HG03025 (cell line): ENCODE data around the gene ZDHHC8.

Source experiments
- ATAC-seq: cut with Tn5 transposase; IDR thresholded peaks from one replicate; pipeline ENCODE4 v1.9.1; 2021; ENCODE audit warnings: mild to moderate bottlenecking, moderate library complexity; ENCODE audit not compliant: unreplicated experiment, low FRiP score

ZDHHC8 gene

DNA sequence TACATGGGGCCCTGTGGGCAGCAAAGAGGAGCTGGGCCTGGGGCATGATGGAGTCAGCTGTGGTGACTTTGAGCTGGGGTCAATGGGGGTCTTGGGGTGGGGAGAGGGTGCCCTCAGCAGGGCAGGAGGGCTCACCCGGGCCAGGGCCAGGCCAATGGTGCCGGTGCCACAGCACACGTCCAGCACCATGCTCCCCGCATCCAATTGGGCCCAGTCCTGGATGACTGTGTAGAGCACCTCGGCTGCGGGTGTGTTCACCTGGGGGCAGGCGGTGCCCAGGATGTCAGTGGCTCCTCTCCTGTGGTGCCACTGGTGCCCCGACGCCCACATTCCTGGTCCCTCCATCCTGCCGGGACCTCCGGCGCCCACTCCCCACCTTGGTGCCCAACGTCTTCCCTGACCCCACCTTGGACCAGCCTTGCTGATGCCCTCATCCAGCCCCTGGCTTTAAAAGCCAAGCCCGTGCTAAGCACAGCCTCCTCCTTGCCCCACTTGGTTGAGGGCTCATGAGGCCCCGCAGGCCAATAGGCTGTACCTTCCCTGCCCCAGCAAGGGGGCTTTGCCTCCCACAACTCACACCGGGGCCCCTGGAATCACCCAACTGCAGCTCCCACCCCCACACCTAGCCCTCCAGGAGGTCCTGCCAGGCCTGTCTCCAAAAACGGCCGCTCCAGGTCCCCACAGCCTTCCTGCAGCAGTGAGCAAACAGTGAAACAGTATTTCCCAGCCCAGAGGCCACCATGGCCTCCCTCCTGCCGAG lies 17.9 kb upstream of the ZDHHC8 start:
- ATAC-seq: no peak

DNA sequence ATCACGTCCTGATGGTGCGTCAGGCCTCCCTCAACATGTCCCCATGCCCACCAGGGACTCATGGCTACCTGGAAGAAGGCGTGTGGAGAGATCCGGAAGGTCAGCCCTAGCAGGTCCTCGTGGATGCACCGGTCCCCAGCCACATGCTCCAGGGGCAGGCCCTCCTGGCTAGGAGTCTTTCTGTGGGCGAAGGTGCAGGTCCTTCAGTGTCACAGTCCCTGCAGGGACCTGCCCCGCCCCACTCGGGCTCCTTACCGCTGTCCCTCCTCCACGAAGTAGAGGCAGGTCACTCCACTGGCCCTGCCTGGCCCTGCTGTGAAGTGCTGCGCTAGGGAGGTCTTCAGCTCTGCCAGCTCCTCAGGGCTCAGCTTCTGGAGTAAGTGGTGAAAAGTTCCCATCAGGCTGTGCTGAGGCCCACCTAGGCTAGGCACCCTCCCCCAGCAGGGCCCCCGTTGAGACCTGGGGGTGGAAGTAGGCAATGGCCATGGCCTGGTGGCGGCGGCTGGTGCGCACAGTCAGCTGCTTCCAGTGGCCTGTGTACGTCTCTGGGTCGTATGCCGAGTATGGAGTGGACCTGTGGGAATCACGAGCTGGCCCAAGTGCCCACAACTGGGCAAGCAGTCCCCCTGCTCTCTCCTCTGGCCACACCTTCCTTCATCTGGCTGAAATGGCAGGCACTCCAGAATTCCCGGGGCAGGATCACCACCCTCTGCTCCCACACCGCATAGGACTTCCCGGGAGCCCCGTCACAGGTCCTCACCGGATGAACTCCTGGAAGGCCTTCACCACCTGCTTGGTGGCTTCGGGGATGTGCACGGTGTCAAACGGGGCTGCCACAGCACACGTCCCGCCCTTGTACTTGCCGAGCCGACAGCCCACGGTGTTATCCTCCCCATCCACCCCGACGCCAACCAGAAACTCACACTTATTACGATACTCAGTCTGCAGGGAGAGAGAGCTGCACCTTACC lies 16.8 kb upstream of the ZDHHC8 start:
- no peak for ATAC-seq

GRCh38 chr22:20115691-20116375 lies 15.8 kb upstream of the ZDHHC8 start, which contains the start of gene RANBP1:
Gene RANBP1 (plus strand): TSS chr22:20116104. CDS start chr22:20116185, 81 bp downstream.
- ATAC-seq: no peak

DNA sequence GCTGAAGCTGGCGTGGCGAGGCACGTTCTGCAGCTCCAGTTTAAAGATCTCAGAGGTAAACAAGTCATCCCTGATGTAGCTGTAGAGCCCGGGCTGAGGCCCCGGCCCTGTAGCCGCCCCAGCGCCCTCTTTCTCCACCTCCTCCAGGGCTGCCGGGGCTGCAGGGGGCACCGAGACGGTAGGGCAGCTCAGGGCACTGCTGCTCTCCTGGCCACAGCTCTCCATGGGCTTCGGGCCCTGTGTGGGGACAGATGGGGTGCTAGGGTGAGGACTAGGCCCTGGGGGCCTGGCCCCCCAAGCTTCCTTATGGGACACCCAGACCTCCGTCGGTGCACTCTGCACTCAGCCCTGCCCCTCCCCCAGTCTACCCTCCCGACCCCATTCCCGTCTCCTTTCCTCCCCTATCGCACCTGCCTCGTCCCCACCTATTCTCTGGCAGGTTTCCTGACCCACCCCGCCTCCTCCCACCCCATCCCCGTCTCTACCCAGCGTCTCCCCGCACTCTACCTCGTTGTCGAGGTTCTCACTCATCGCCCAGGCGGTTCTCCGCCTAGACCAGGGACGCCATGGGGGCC lies 15.1 kb upstream of the ZDHHC8 start:
- no peak for ATAC-seq

DNA sequence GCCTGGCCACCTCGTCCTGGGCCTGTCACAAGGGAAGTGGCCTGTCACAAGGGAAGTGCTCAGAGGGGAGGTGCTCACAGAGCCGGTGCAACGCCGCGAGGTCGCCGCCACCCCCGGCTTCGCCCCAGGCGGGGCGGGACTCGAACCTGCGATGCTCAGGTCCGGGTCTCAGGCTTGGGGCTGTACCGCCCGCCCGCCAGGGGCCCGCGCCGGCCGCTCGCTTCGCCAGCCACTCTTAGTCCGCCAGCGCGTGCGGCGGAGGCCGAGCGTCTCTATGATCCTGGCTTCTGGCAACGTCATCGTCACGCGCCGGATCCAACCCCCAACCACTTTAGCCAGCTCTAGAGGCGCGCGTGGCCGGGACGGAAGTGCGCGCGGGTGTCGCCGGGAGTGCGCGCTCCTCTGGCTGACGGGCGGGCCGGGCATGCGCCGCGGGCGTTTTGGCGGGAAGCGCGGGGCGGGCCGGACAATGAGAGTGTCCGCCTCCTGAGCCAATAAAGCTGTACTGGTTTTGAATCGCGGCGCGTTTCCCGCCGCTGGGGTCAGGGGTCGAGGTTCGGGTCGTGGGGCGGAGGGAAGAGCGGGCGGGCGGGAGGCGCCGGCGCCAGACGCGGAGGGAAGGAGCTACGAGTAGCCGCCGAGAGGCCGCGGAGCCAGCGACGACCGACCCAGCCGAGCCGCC lies 14.5 kb upstream of the ZDHHC8 start, which contains the start of gene TRMT2A:
TRMT2A (minus strand) TSS at position 276 of the 682 bp plus-strand sequence. CDS start 320 bp downstream, outside the sequence.
- peak; percentile 72 for ATAC-seq

DNA sequence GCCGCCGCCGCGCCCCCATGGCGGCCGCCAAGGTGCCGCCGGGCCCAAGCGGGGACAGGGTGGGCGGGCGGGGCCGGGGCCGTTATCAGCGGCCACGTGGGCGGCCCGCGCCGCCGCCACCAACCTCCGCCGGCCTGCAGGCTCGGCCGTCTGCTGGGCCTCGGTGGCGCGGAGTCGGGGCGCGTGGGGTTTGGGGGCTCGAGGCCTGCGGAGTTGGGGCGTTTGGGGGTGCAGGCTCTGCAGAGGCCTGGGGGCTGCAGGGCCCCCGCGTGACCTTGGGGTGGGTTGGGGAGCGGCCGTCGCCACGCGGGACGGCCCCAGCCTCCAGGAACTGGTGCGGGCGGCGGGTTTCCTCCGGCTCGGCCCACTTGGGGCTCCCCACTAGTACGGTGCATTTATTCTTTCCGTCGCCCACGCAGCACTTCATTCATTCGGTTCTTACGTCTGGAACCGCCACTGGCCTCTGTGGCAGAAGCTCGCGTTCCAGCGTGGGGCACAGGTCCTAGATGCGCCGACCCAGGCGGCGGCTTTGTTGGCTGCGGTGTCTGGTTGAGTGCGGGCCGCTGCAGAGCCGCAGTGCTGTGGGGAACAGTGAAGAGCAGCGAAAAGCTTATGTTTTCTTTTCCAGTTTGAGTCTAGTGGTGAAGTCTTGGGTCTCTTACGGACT lies 13.8 kb upstream of the ZDHHC8 start:
- ATAC-seq: peak; percentile 26

- no peak for ATAC-seq
These were observed 13.1 kb upstream of the ZDHHC8 start for GRCh38 chr22:20118300-20119020.

GRCh38 chr22:20121856-20122415 lies 9.7 kb upstream of the ZDHHC8 start:
- no peak for ATAC-seq

DNA sequence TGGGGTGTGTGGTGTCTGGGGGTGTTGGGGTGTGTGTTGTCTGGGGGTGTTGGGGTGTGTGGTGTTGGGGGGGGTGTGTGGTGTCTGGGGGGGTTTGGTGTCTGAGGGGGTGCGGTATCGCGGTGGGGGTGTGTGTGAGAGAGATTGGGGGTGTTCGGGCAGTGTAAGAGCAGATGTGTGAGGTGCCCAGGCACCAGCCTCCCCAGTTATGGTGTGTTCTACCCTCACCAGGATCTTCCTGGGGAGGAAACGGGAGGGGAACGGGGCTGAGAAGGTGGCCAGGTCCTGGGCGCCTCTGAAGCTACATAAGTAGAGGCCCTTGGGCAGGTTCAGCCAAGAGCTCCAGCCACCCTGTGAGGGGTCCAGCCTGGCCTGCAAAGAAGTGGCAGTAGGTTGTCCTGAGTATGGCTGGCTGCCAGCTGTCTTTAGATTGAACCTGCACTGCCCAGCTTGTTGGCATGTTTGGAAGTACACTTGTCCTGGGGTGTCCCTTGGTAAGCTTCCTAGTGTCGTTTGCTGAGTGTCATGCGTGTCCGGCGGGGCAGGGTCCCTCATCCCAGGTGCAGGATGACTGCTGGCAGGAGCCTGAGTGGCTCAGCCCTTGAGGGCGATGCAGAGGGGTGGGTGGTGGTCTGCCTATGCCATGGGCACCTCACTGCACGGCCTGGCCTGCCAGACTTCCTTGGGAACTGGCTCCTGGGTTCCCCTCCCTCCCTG lies 8.1 kb upstream of the ZDHHC8 start:
- ATAC-seq: no peak

- ATAC-seq: no peak
These were observed 7.4 kb upstream of the ZDHHC8 start for GRCh38 chr22:20124083-20124787.

GRCh38 chr22:20125201-20126174 lies 6.1 kb upstream of the ZDHHC8 start:
- no peak for ATAC-seq

- no peak for ATAC-seq
These were observed 5.1 kb upstream of the ZDHHC8 start for GRCh38 chr22:20126284-20127029.

GRCh38 chr22:20127318-20127868 lies 4.2 kb upstream of the ZDHHC8 start:
- ATAC-seq: no peak

GRCh38 chr22:20127869-20128618 lies 3.6 kb upstream of the ZDHHC8 start:
- no peak for ATAC-seq
